ENCODE results near the gene GOLGA2.

DNA sequence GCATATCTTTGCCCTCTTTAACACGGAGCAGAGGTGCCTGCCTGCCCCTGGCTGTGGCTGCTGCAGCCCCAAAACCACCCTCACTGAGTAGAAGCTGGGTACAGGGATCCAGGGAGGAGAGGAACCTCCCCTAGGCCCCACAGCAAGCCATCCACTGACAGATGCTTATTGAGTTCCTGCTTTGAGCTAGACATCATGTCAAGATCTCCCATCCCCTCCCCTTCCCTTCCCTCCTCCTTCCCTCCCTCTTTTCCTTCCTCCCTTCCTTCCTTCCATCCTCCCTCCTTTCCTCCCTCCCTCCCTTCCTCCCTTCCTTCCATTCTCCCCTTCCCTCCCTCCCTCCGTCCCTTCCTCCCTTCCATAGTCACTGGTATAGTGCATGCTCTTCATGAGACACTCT, 29.3 kb downstream of the GOLGA2 start:
- TF ChIP-seq, protein P1, sequence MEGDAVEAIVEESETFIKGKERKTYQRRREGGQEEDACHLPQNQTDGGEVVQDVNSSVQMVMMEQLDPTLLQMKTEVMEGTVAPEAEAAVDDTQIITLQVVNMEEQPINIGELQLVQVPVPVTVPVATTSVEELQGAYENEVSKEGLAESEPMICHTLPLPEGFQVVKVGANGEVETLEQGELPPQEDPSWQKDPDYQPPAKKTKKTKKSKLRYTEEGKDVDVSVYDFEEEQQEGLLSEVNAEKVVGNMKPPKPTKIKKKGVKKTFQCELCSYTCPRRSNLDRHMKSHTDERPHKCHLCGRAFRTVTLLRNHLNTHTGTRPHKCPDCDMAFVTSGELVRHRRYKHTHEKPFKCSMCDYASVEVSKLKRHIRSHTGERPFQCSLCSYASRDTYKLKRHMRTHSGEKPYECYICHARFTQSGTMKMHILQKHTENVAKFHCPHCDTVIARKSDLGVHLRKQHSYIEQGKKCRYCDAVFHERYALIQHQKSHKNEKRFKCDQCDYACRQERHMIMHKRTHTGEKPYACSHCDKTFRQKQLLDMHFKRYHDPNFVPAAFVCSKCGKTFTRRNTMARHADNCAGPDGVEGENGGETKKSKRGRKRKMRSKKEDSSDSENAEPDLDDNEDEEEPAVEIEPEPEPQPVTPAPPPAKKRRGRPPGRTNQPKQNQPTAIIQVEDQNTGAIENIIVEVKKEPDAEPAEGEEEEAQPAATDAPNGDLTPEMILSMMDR (conservative IDR thresholded peaks at IDR 0.05; ENCODE audit: low read depth, low read length): no peak
- no peak for TF ChIP-seq EZH2 (IDR thresholded peaks at IDR 0.05; ENCODE audit: borderline replicate concordance, low read depth, low read length, poor library complexity, severe bottlenecking)

Measured in A673 (cell line).